Measurements from ENCODE around the gene MXD3.

MXD3 gene

GRCh38 chr5:177319913-177320588, 8.4 kb upstream of the MXD3 start:
- no peak for DNase-seq (ENCODE audit: low read depth, low spot score)
- H3K4me3 ChIP-seq (ENCODE audit: low read depth, low read length), result no peak overlapping the region
- no peak for TF ChIP-seq CTCF (IDR thresholded peaks at IDR 0.05; ENCODE audit: insufficient read depth, low read length, missing control alignments)
- CTCF ChIA-PET, result interaction anchor here (0.6 to 17.1 kb wide), 12 partner anchors 6 to 248 kb away, joined by 3 to 261 read pairs (median 20); partner anchors contain the start of genes PFN3 and PRR7
- POLR2A ChIA-PET, result interaction anchor here (0.6 kb wide), 1 partner anchor 32 kb away, joined by 3 read pairs; the partner anchor contains the start of gene LMAN2

GRCh38 chr5:177317959-177318377, 6.3 kb upstream of the MXD3 start:
- DNase-seq (ENCODE audit: low read depth, low spot score), result peak; percentile 38
- ChIA-PET POLR2A (no interaction called here), CTCF (interaction anchor here (0.7 to 17.1 kb wide), 27 partner anchors 8 to 204 kb away, joined by 3 to 261 read pairs (median 7); partner anchors contain the start of genes GRK6, LMAN2, PDLIM7 and PFN3)
- no peak overlapping the region for H3K4me3 ChIP-seq (ENCODE audit: low read depth, low read length)
- peak; percentile 78 for TF ChIP-seq CTCF (IDR thresholded peaks at IDR 0.05; ENCODE audit: insufficient read depth, low read length, missing control alignments)

- POLR2A ChIA-PET, result no interaction called here
- CTCF ChIA-PET, result interaction anchor here (1.1 to 17.1 kb wide), 7 partner anchors 9 to 203 kb away, joined by 3 to 261 read pairs (median 42); partner anchors contain the start of gene PRR7
- TF ChIP-seq CTCF (IDR thresholded peaks at IDR 0.05; ENCODE audit: insufficient read depth, low read length, missing control alignments), result no peak
- no peak for DNase-seq (ENCODE audit: low read depth, low spot score)
- H3K4me3 ChIP-seq (ENCODE audit: low read depth, low read length), result no peak overlapping the region
These were observed 4.3 kb upstream of the MXD3 start for GRCh38 chr5:177316005-177316404.

- no peak for TF ChIP-seq CTCF (IDR thresholded peaks at IDR 0.05; ENCODE audit: insufficient read depth, low read length, missing control alignments)
- ChIA-PET POLR2A (no interaction called here), CTCF (interaction anchor here (1.1 to 17.1 kb wide), 7 partner anchors 8 to 203 kb away, joined by 3 to 261 read pairs (median 42); partner anchors contain the start of gene PRR7)
- no peak overlapping the region for H3K4me3 ChIP-seq (ENCODE audit: low read depth, low read length)
- no peak for DNase-seq (ENCODE audit: low read depth, low spot score)
These were observed 3.7 kb upstream of the MXD3 start for GRCh38 chr5:177315411-177315810.

GRCh38 chr5:177314376-177315342, 3.0 kb upstream of the MXD3 start:
- no peak for TF ChIP-seq CTCF (IDR thresholded peaks at IDR 0.05; ENCODE audit: insufficient read depth, low read length, missing control alignments)
- POLR2A ChIA-PET, result no interaction called here
- CTCF ChIA-PET, result interaction anchor here (1.1 to 17.1 kb wide), 6 partner anchors 11 to 202 kb away, joined by 3 to 261 read pairs (median 28); partner anchors contain the start of gene PRR7
- no peak overlapping the region for H3K4me3 ChIP-seq (ENCODE audit: low read depth, low read length)
- DNase-seq (ENCODE audit: low read depth, low spot score), result no peak

Measured in AG04449 (cell line).